LHCN-M2 (cell line): ENCODE measurements around the gene TUB. TPM values are rescaled to one million over a fixed set of nuclear protein-coding genes. Genes with fewer than 3 reads are reported as not detected.

Experiments used
- DNase-seq: peaks from one replicate; pipeline ENCODE4 v3.0.0-alpha.2; 2012; ENCODE audit warnings: low read depth
- total RNA-seq: library from RNA; depleted of rRNA; stranded (reverse); fragments of >200 nt; gene quantifications from 2 replicates; pipeline ENCODE4 v1.2.3, GENCODE V29; 2014; rRNA removed

TUB gene
- total RNA-seq, 1 experiment from 2014 or later = 5.3 TPM

- no peak for DNase-seq
These were observed 26.6 kb downstream of the TUB start for GRCh38 chr11:8107642-8108041.

DNA sequence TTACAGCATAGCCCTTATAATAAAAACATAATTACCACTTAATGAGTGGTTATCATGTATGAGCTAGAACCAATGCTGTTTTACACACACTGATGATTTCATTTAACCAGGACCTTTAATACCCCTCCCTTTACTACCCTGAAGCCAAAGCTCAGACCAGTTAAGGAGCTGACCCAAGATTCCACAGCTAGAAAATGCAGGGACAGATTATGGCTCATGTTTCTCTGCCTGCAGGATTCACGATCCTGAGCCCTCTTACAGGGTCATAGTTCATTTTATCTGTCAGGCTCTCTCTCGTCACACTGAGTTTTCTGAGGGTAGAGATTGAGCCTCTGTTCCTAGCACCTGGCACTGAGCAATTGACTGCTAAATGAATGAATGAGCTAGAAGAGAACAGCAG is 27.4 kb downstream of the TUB start:
- no peak for DNase-seq

GRCh38 chr11:8109675-8110074 is 28.7 kb downstream of the TUB start:
- no peak for DNase-seq

- no peak for DNase-seq
These were observed 29.4 kb downstream of the TUB start for GRCh38 chr11:8110396-8110795.

DNA sequence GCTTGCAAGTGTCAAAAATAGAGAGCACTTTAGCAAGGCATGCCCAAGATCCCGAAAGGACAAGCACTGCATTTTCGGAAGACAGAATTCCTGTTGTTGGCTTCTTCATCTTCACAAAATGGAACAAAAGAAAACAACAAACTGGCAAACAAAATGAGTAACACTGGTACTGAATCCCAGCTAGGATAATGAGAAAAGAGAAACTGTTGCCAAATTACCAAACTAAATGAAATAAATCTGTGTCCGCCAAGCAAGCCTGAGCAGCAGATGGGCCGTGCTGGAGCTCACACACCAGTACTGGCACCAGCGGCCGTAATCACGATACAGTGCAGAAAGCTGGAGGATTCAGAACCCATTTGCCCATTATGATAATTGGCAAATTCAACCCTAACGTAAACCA is 30.6 kb downstream of the TUB start:
- DNase-seq = no peak

- DNase-seq = no peak
These were observed 41.3 kb downstream of the TUB start for GRCh38 chr11:8122173-8122764.

DNA sequence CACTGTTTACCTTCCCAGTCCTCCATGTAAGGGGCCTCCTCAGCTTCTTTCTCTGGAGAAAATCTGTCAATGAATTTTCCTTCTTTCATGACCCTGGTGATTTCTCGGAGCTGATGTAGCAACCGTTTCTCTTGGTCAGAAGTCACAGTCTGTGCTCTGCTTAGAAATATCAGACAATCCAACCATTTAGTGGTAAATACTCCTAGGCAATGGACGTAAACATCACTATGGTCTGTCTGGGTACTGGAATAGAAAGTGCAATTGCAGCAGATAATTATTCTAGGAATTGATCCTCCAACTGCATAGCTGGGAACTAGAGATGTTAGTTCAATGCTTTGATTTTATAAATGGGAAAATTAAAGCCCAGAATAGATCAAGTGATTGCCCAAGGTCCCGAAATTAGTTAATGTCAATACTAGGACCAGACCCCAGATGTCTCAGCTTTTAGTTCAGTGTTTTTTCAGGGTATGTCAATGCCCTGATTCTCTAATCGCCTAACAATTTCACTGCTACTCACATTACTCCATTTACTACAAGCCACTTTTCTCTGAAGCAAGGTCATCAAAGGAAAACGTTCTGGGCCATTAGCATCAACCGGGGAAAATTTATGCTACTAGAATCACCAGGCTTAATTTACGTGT is 45.8 kb downstream of the TUB start:
- no peak for DNase-seq

DNA sequence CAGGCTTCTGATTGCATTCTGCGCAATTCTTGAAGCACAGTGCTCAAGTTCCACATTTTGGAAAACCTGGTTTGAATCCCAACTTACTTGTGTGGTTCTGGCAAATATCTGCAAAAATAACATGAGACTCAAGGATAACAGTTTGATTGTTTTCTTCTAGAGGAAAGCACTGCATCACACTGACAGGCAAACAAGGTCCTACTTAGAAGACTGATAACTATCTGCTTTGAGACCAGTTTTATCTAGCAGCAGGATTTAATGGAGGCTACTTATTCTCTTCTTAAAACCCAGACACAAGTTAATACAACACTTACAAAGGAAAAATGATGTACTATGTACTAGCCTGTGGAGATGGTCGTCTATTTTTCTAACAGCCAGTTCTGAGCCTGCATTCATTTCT is 46.4 kb downstream of the TUB start:
- DNase-seq = no peak

- DNase-seq = no peak
These were observed 57.5 kb downstream of the TUB start for GRCh38 chr11:8138526-8138925.

DNA sequence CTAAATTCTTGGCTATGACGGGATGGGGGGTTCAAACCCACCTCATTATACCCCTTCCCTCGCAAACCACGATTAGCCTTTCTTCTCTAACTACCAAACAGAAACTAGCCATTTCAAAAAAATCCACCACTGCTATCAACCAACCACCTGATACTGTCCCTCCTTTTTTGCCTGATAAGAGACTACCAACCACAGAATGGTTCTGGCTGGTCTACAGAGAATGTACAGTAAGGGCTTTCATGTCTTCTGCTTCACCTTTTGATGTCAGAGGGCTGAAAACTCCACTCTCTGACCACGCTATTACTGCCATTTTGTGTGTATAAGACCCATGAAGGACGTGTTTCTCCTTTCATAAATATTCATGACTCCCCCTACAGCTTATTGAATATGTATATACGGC is 68.7 kb downstream of the TUB start:
- no peak for DNase-seq

Other genes with a start within 250 kb of the TUB start
- gene OR10A6, start 149.9 kb upstream of the TUB start, total RNA-seq = not detected in 2 replicates
- gene OR10A3, start 139.5 kb upstream of the TUB start, total RNA-seq = not detected in 2 replicates
- gene NLRP10, start 115.8 kb upstream of the TUB start, total RNA-seq = 2.7 and 10.7 TPM in 2 replicates
- 220 and 355 TPM in 2 replicates for gene EIF3F, start 93.9 kb upstream of the TUB start, total RNA-seq
- not detected in 2 replicates for gene RIC3, start 87.8 kb downstream of the TUB start, total RNA-seq
- gene LMO1, start 182.7 kb downstream of the TUB start, total RNA-seq = not detected in 2 replicates